Activated CD4-positive, alpha-beta memory T cell treated with anti-CD3 and anti-CD28 coated beads for 36 hours (primary cell): ENCODE measurements around the gene MEGF6. TPM values are rescaled to one million over a fixed set of nuclear protein-coding genes. Genes with fewer than 3 reads are reported as not detected.

Experiments used
- CTCF ChIA-PET: fragments of 350-600 bp; sonication (Branson Sonifier 250); formaldehyde crosslinking; loops from one replicate; lab custom pipeline; 2021; ENCODE audit warnings: antibody characterized with exemption, inconsistent platforms; lab: Charles Lee
- POLR2A ChIA-PET: fragments of 350-600 bp; sonication (Branson Sonifier 250); formaldehyde crosslinking; loops from one replicate; lab custom pipeline; 2021; ENCODE audit warnings: antibody characterized with exemption; lab: Charles Lee
- DNase-seq: peaks from one replicate; pipeline ENCODE4 v3.0.0-alpha.2; 2020
- H3K27ac Mint-ChIP-seq: one replicate; pipeline ENCODE4 v1.8.0; 2021; ENCODE audit warnings: mixed read lengths
- H3K27me3 Mint-ChIP-seq: one replicate; pipeline ENCODE4 v1.8.0; 2021; ENCODE audit warnings: mixed read lengths
- H3K36me3 Mint-ChIP-seq: one replicate; pipeline ENCODE4 v1.8.0; 2021; ENCODE audit warnings: mixed read lengths
- H3K4me1 Mint-ChIP-seq: one replicate; pipeline ENCODE4 v1.8.0; 2021; ENCODE audit warnings: low read depth, mixed read lengths
- H3K4me3 Mint-ChIP-seq: one replicate; pipeline ENCODE4 v1.8.0; 2021; ENCODE audit warnings: mild to moderate bottlenecking, mixed read lengths
- H3K9me3 Mint-ChIP-seq: one replicate; pipeline ENCODE4 v1.8.0; 2021; ENCODE audit warnings: mixed read lengths
- intact Hi-C: fragments of 100-400 bp; cut with micrococcal nuclease; formaldehyde crosslinking; loops from one replicate; pipeline ENCODE4 v1.15.1; 2023
- total RNA-seq, 2 experiments: library from RNA; stranded (reverse); gene quantifications; one replicate each; pipeline ENCODE4 v1.2.3, GENCODE V29; 2021

Gene MEGF6
- total RNA-seq, 2 experiments from 2014 or later, result 6.8 to 9.8 TPM

- Mint-ChIP-seq H3K9me3 (no peaks in the 10 kb centered on the region), H3K4me3 (no peak overlapping the region), H3K4me1 (no peaks in the 10 kb centered on the region), H3K36me3 (no peaks in the 10 kb centered on the region), H3K27me3 (no peaks in the 10 kb centered on the region), H3K27ac (no peak overlapping the region)
- no peak for DNase-seq
- ChIA-PET CTCF (interaction anchor here (0.9 to 2.6 kb wide), 2 partner anchors 18 to 48 kb away, joined by 3 to 12 read pairs; no protein-coding TSS in a partner anchor), POLR2A (no interaction called here)
- intact Hi-C loops, result no loop called here
Observed at GRCh38 chr1:3471356-3472087, 139.8 kb downstream of the MEGF6 start.

GRCh38 chr1:3470650-3471355 lies 140.5 kb downstream of the MEGF6 start:
- intact Hi-C loops, result no loop called here
- Mint-ChIP-seq H3K36me3 (no peaks in the 10 kb centered on the region), H3K9me3 (no peaks in the 10 kb centered on the region), H3K27me3 (no peaks in the 10 kb centered on the region), H3K27ac (no peak overlapping the region), H3K4me3 (no peak overlapping the region), H3K4me1 (no peaks in the 10 kb centered on the region)
- ChIA-PET POLR2A (no interaction called here), CTCF (interaction anchor here (2.6 kb wide), 1 partner anchor 18 kb away, joined by 12 read pairs; no protein-coding TSS in a partner anchor)
- no peak for DNase-seq

- ChIA-PET POLR2A (no interaction called here), CTCF (interaction anchor here (1.0 kb wide), 1 partner anchor 17 kb away, joined by 5 read pairs; no protein-coding TSS in a partner anchor)
- no peak overlapping the region for H3K27ac Mint-ChIP-seq
- intact Hi-C loops, result no loop called here
- no peaks in the 10 kb centered on the region for H3K36me3 Mint-ChIP-seq
- no peaks in the 10 kb centered on the region for H3K9me3 Mint-ChIP-seq
- no peak overlapping the region for H3K4me3 Mint-ChIP-seq
- no peak for DNase-seq
- no peaks in the 10 kb centered on the region for H3K27me3 Mint-ChIP-seq
- H3K4me1 Mint-ChIP-seq, result no peaks in the 10 kb centered on the region
Observed at GRCh38 chr1:3469849-3470649, 141.3 kb downstream of the MEGF6 start.

GRCh38 chr1:3469104-3469848 lies 142.0 kb downstream of the MEGF6 start:
- ChIA-PET POLR2A (no interaction called here), CTCF (interaction anchor here (1.0 kb wide), 1 partner anchor 16 kb away, joined by 5 read pairs; no protein-coding TSS in a partner anchor)
- no peaks in the 10 kb centered on the region for H3K36me3 Mint-ChIP-seq
- H3K4me1 Mint-ChIP-seq, result no peaks in the 10 kb centered on the region
- H3K27ac Mint-ChIP-seq, result no peak overlapping the region
- H3K9me3 Mint-ChIP-seq, result no peaks in the 10 kb centered on the region
- no peak for DNase-seq
- intact Hi-C loops, result no loop called here
- no peak overlapping the region for H3K4me3 Mint-ChIP-seq
- no peaks in the 10 kb centered on the region for H3K27me3 Mint-ChIP-seq

- DNase-seq, result no peak
- ChIA-PET CTCF (no interaction called here), POLR2A (no interaction called here)
- Mint-ChIP-seq H3K36me3 (no peaks in the 10 kb centered on the region), H3K9me3 (no peaks in the 10 kb centered on the region), H3K27me3 (no peaks in the 10 kb centered on the region), H3K4me1 (no peaks in the 10 kb centered on the region), H3K4me3 (no peak overlapping the region), H3K27ac (no peak overlapping the region)
- intact Hi-C loops, result no loop called here
Observed at GRCh38 chr1:3468236-3469103, 142.8 kb downstream of the MEGF6 start.

GRCh38 chr1:3467096-3468036 lies 143.9 kb downstream of the MEGF6 start:
- Mint-ChIP-seq H3K4me3 (no peak overlapping the region), H3K27me3 (no peaks in the 10 kb centered on the region), H3K36me3 (no peaks in the 10 kb centered on the region), H3K27ac (no peak overlapping the region), H3K4me1 (no peaks in the 10 kb centered on the region), H3K9me3 (no peaks in the 10 kb centered on the region)
- intact Hi-C loops, result no loop called here
- ChIA-PET CTCF (no interaction called here), POLR2A (no interaction called here)
- DNase-seq, result no peak

GRCh38 chr1:3466366-3467075 lies 144.8 kb downstream of the MEGF6 start:
- Mint-ChIP-seq H3K4me3 (no peak overlapping the region), H3K9me3 (no peaks in the 10 kb centered on the region), H3K27me3 (no peaks in the 10 kb centered on the region), H3K4me1 (no peaks in the 10 kb centered on the region), H3K36me3 (no peaks in the 10 kb centered on the region), H3K27ac (no peak overlapping the region)
- POLR2A ChIA-PET, result no interaction called here
- intact Hi-C loops, result no loop called here
- CTCF ChIA-PET, result no interaction called here
- DNase-seq, result no peak

- H3K36me3 Mint-ChIP-seq, result no peaks in the 10 kb centered on the region
- no peaks in the 10 kb centered on the region for H3K27me3 Mint-ChIP-seq
- no peaks in the 10 kb centered on the region for H3K9me3 Mint-ChIP-seq
- ChIA-PET CTCF (no interaction called here), POLR2A (no interaction called here)
- no peaks in the 10 kb centered on the region for H3K4me1 Mint-ChIP-seq
- intact Hi-C loops, result no loop called here
- no peak overlapping the region for H3K27ac Mint-ChIP-seq
- DNase-seq, result no peak
- no peak overlapping the region for H3K4me3 Mint-ChIP-seq
Observed at GRCh38 chr1:3465935-3466321, 145.4 kb downstream of the MEGF6 start.

- no peaks in the 10 kb centered on the region for H3K9me3 Mint-ChIP-seq
- H3K4me3 Mint-ChIP-seq, result no peak overlapping the region
- ChIA-PET CTCF (interaction anchor here (0.9 kb wide), 1 partner anchor 156 kb away, joined by 3 read pairs; no protein-coding TSS in a partner anchor), POLR2A (no interaction called here)
- H3K27me3 Mint-ChIP-seq, result no peaks in the 10 kb centered on the region
- H3K4me1 Mint-ChIP-seq, result no peaks in the 10 kb centered on the region
- H3K27ac Mint-ChIP-seq, result no peak overlapping the region
- no peak for DNase-seq
- intact Hi-C loops, result no loop called here
- H3K36me3 Mint-ChIP-seq, result no peaks in the 10 kb centered on the region
Observed at GRCh38 chr1:3465091-3465934, 146.0 kb downstream of the MEGF6 start.
